NOMO-1 treated with dmso at 0.1 percent for 144 hours (cell line): ENCODE measurements around the gene HOXB6.

Experiments
- DNase-seq: peaks from one replicate; lab custom pipeline; 2025; ENCODE audit not compliant: unreplicated experiment; lab: John Stamatoyannopoulos, UW

Gene HOXB6

DNA sequence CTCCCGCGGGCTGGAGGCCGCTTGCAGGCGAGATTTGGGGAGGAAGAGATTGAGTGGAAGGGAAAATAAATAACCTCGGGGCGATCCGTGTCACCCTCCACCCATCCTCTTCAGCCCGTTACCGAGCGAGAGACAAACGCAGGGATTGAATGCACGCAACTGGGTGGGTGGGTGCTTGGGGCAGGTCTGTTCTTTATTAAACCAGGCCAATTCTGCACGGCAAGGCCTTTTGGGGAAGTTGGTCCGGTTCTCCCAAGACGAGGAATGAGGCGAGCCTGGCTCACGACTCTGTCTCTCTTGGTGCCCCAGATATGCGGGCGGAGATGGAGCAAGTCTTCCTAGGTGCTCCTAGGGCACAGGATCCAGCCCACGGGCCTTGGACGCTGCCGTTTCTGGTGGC, 6.4 kb upstream of the HOXB6 start:
- DNase-seq: no peak

DNA sequence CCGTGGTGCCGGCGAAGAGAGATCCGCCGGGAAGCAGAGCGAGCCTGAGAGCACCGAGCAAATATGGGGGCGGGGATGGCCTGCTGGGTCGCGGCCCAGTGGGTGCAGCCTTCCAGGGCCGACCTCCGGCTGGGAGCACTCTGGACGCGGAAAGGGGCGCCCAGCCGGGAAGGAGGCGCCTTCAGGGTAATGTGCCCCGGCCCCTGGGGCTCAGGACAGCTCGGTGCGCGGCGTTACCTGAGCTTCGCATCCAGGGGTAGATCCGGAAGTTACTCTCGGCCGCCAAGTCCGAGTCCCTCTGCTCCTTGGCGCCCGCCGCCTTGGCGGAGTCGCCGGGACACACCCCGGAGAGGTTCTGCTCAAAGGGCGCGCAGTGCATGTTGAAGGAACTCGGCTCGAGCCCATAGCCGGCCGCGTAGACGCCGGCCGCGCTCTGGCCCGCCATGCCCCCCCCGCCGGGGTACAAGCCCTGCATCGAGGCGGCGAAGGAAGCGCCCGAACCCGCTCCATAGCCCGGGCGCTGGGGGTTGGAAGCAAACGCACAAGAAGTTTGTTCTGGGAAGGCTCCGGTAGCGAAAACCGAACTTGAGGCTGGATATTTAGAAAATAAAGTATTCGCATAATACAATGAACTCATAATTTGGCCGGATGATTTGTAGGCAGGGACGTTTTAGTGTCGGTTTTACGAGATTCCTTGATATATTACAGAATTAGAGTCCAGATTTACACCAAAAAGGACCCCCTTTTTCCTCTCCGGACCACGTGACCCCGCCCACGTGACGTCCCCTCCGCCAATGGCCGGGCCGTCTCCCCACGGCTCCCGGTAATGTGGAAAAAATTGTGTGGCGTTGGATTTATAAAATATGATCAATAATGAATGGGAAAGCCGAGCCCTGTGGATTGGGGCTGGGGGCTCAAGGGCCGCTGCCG, 5.8 kb upstream of the HOXB6 start, which contains the start of gene HOXB7:
Gene HOXB7 (minus strand): TSS at position 736 of the 930 bp plus-strand sequence. CDS start 99 bp downstream, at position 637.
- no peak for DNase-seq

GRCh38 chr17:48609759-48610281, 5.0 kb upstream of the HOXB6 start:
- no peak for DNase-seq

- DNase-seq: no peak
These were observed 4.2 kb upstream of the HOXB6 start for GRCh38 chr17:48609033-48609432.

DNA sequence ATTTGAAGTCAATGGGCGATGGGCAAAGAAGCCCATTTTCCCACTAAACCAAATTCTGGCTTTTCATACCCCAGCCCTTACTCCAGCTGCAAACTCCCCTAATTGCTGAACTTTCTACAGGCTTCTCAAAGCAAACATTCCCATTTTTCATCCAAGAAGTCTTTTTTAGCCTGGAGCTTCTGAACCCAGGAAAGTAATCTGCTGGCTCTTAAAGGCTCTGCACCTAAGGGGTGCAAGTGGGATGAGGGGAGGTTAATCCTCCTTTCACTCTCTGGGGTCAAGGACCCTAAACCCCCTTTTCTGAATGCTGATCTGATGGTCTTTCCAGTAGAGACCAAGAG, 3.7 kb upstream of the HOXB6 start:
- no peak for DNase-seq

DNA sequence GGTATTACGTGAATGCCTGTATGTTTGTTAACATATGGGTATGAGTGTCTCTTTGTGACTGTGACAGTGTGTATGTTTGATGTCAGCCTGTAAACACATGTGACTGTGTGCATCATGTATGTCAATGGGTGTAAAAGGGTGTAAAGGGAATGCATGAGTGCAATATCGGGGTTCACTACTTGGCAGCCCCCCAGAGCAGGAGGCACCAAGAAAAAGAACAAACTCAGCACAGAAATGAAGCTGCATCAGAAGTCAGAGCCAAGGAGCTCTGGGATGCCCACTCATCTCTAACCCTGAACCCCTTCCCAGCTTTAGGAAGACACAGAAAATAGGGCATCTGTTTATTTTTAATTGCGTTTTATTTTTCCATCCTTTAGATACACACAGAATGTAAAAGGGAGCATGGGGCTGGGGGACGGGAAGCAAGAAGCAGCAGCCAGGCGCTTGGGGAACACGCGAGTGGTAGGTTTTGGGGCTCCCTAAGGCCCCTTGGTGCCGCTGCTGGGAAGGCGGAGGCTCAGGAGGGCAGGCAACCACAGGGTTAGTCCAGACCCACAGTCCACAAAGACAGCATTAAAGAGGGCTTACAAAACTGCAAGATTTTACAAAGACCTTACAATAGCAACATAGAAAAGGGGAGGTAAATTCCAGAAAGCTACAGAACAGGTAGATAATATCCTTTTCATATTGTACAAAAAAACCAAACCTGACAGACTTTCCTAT, 2.3 kb upstream of the HOXB6 start:
- no peak for DNase-seq

GRCh38 chr17:48605991-48606891, 1.5 kb upstream of the HOXB6 start:
- DNase-seq: no peak

DNA sequence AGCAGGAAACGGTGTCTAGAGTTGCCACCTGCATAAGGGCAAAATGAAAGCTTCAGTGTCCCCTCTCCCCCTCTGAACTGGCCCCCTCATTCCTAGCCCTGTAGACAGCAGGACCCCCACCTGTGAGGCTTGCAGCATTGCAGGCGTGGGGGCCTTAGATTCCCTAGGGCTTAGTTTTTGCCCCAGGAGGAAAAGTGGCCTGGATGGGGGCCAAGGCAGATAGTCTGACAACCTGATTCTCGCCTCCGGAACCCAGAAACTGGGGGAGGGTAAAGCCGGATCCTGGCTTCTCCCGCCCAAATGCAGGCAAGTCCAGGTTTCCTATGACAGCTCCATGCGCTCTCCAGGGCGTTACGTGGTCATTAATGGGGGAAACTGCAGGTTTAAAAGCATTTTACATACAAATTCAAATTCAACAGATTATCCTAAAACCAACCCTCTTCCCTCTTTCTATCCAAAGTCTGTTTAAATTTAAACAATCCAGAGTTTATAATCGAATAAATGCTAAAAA, 678 bp upstream of the HOXB6 start:
- DNase-seq: no peak

- DNase-seq: no peak
These were observed 622 bp downstream of the HOXB6 start for GRCh38 chr17:48603959-48604769.

GRCh38 chr17:48601539-48602425, 3.0 kb downstream of the HOXB6 start:
- DNase-seq: no peak

DNA sequence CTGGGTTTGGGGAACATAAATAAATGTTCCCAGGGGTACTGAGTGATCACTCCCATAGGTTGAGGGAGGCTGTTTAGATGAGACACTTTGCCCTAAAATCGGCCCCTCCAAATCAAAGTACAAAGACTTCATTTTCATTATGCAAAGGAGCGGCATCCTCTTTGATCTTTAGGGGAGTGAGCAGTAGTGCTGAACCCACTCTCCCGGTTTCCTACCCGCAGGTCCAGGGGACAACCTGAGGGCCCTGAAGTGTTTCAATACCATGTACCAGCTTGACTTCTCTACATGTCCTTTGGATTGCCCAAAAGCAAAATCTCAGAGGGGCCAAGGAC, 3.6 kb downstream of the HOXB6 start:
- DNase-seq: no peak

DNA sequence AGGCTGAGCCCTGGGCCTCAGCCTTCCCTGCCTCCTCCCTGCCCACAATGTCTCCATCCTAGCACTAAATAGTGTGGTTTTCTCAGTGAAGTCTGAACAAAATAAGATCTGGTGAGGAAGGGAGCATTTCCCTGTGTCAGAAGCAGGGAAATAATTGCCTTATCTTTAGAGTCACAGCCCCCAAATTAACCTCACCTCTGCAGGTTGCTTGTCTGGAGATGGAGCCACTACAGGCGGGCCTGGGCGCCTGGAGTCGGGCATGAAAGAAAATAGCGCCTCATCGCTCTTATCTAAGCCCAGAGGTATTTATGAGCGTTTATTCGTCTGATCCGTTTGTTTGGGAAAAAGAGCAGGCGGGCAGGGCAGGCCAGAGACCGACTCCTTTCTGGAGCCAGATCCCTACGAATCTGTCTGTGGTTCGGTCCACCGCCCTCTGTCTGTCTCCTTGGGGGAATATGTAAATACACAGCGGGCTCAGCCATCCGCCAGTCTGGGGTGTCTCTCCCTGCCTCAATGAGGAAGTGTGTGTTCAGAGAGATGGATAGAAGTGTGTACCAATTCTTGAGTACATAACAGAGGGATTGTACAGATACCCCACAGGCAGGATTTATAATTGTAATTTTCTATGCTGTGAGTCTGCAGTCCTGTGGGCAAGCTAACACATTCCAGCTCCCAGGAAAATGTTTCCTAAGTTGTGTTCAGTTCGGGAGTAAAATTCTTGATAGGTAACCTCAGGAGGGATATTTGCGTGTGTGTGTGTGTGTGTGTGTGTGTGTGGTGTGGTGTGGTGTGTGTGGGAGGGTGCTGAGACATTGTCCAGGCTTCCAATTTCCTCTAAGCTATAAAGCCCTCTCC, 4.3 kb downstream of the HOXB6 start:
- no peak for DNase-seq

- DNase-seq: no peak
These were observed 5.4 kb downstream of the HOXB6 start for GRCh38 chr17:48599354-48599753.

- no peak for DNase-seq
These were observed 6.0 kb downstream of the HOXB6 start for GRCh38 chr17:48598736-48599135.

GRCh38 chr17:48597778-48598631, 6.8 kb downstream of the HOXB6 start:
- no peak for DNase-seq

DNA sequence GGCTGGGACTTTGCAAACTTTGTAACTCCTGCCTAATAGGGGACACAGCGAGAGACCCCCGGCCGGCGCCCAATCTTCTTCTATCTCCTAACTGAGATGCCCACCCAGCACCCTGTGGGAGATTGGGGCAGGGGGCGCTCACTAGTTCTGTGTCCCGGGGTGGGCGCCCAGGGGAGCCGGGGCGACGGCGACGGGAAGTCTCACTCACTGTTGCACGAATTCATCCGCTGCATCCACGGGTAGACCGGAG, 7.3 kb downstream of the HOXB6 start:
- DNase-seq: no peak

DNA sequence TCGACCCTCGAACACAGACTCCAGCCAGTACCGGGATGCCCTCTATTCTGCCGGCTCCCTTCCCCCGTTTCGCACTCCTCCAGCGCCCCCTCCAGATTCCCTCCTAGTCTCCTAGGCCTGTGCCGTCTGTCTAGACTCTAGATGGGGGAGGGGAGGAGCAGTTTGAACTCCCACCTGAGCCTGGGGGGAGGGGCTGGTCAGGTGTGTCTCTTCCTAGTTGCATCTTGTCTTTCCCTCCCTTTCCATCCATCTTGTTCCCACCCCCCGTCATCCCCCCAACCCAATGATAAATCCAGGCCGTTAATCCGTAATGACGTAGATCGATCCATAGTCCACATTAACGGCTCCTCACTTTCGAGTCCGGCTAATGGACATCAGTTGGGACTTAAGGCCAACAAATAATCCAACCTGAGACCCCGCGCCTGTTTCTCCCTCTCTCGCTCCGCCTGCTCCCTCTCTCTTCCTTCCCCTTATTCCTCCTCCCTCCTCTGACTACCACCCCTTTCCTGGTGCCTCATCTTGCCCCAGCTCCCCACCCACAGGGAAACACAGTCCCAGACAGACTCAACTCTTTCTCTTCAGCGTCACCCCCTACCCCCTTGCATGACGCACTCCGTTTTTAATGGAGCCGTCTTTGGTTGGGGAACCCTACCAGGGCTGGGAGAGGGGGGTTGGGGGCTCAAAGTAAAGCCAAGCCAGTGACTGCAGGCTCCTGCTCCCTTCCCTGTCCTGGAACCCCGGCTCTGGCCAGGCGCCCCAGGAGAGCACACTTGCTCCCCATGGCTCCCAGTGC, 7.9 kb downstream of the HOXB6 start:
- DNase-seq: no peak
